K562 (cell line): Measurements from ENCODE around the gene ANK3. TPM values are rescaled to one million over a fixed set of nuclear protein-coding genes. Genes with fewer than 3 reads are reported as not detected.

Experiments used
- ATAC-seq: fragments of 200-7000 bp; cut with Tn5 transposase; 3 replicates; pipeline ENCODE4 v1.9.1; 2020; ENCODE audit warnings: moderate library complexity
- BruUV-seq: library from RNA; stranded (reverse); fragments of 400-500 nt; replicated peaks from 2 replicates; lab custom pipeline; 2021; lab: Mats Ljungman, UMichigan
- CTCF ChIA-PET: fragments of 300-600 bp; formaldehyde crosslinking; extraction: SDS; loops from one replicate; lab custom pipeline; 2021; ENCODE audit warnings: low intra/inter-chr PET ratio; lab: Yijun Ruan, JAX
- POLR2A ChIA-PET: fragments of 300-600, 350-650 bp; sonication (Branson Sonifier 250); formaldehyde crosslinking; extraction: SDS; loops from one replicate; lab custom pipeline; 2021; ENCODE audit warnings: antibody characterized with exemption, inconsistent platforms; lab: Yijun Ruan, JAX
- DNase-seq, 4 experiments: peaks; one replicate each; pipeline versions ENCODE4 v3.0.0 to v3.0.0-alpha.2; 2011 to 2018; ENCODE audit warnings: low spot score in 3 of 4, mixed read lengths in 3 of 4; ENCODE audit errors: extremely low read depth in 1 of 4
- FAIRE-seq: peaks from 2 replicates; lab custom pipeline; 2011; peaks lifted over from hg19 to GRCh38; lab: Jason Lieb, UNC
- H2AFZ ChIP-seq: 2 replicates; pipeline ENCODE4 v1.6.0; 2011; ENCODE audit warnings: low read depth, low read length, control low read depth, inconsistent platforms
- H3K27ac ChIP-seq: fragments of 200-600 bp; 3 replicates; pipeline ENCODE4 v1.8.0; 2011; ENCODE audit warnings: low read depth, mild to moderate bottlenecking, control low read depth, inconsistent platforms, low read length, moderate library complexity, mixed read lengths; ENCODE audit errors: extremely low read depth
- H3K27me3 ChIP-seq, 2 experiments: fragments of 300-600 bp in 1 of 2; 2 replicates in 1 of 2; 3 replicates in 1 of 2; pipeline versions ENCODE4 v1.6.0 to v1.8.0; 2011; ENCODE audit warnings: inconsistent platforms in 2 of 2, low read length in 2 of 2, mild to moderate bottlenecking in 1 of 2, mixed read lengths in 1 of 2, moderate library complexity in 1 of 2; ENCODE audit not compliant: control insufficient read depth in 2 of 2, insufficient read depth in 2 of 2
- H3K36me3 ChIP-seq: fragments of 300-600 bp; 3 replicates; pipeline ENCODE4 v1.8.0; 2011; ENCODE audit warnings: mild to moderate bottlenecking, low read length, inconsistent platforms; ENCODE audit not compliant: control insufficient read depth, insufficient read depth
- H3K4me1 ChIP-seq, 2 experiments: fragments of 200-600 bp in 1 of 2; replicated peaks in 1 of 2; 2 replicates in 1 of 2; 3 replicates in 1 of 2; pipeline versions ENCODE4 v1.5.1 to v1.8.0; 2011; ENCODE audit warnings: inconsistent platforms in 2 of 2, low read length in 2 of 2, mild to moderate bottlenecking in 1 of 2, mixed read lengths in 1 of 2, moderate library complexity in 1 of 2; ENCODE audit not compliant: control insufficient read depth in 2 of 2, insufficient read depth in 2 of 2
- H3K4me2 ChIP-seq: 2 replicates; pipeline ENCODE4 v1.6.1; 2011; ENCODE audit warnings: low read length, control low read depth, inconsistent platforms, mixed read lengths; ENCODE audit not compliant: insufficient read depth
- H3K4me3 ChIP-seq: fragments of 200-600 bp; sonication (generic), shearing (Covaris generic); 2 replicates; pipeline ENCODE4 v1.5.1; 2016; ENCODE audit warnings: control low read depth, inconsistent platforms
- H3K79me2 ChIP-seq: fragments of 200-600 bp; 3 replicates; pipeline ENCODE4 v1.8.0; 2011; ENCODE audit warnings: low read length, inconsistent platforms; ENCODE audit not compliant: control insufficient read depth, insufficient read depth
- H3K9ac ChIP-seq, 2 experiments: 2 replicates each; pipeline versions ENCODE4 v1.6.0 to v1.6.1; 2011; ENCODE audit warnings: low read depth in 2 of 2, low read length in 2 of 2, control low read depth in 1 of 2, inconsistent platforms in 1 of 2, mild to moderate bottlenecking in 1 of 2, mixed read lengths in 1 of 2; ENCODE audit not compliant: insufficient read depth in 1 of 2
- H3K9me1 ChIP-seq: one replicate; pipeline ENCODE4 v1.6.0; 2011; ENCODE audit warnings: inconsistent platforms, mild to moderate bottlenecking, low read length, moderate library complexity; ENCODE audit not compliant: control insufficient read depth, insufficient read depth
- H3K9me3 ChIP-seq: replicated peaks from 2 replicates; pipeline ENCODE4 v1.5.1; 2011; ENCODE audit warnings: low read depth, low read length, inconsistent platforms; ENCODE audit not compliant: control insufficient read depth, insufficient read depth
- H4K20me1 ChIP-seq: replicated peaks from 2 replicates; pipeline ENCODE4 v1.6.1; 2011; ENCODE audit warnings: low read length, inconsistent platforms, mixed read lengths; ENCODE audit not compliant: control insufficient read depth, insufficient read depth
- CBFA2T2 ChIP-seq: fragments of 450-650 bp; conservative IDR thresholded peaks from 2 replicates; pipeline ENCODE4 v1.6.1; 2017; ENCODE audit warnings: mild to moderate bottlenecking
- MAFF ChIP-seq: IDR thresholded peaks from 2 replicates; pipeline ENCODE4 v1.6.1; 2012; ENCODE audit warnings: low read length, improper control_type of control experiment
- MEIS2 ChIP-seq: fragments of 450-650 bp; IDR thresholded peaks from 2 replicates; pipeline ENCODE4 v1.6.1; 2014; ENCODE audit warnings: mild to moderate bottlenecking; ENCODE audit not compliant: partially characterized antibody
- NCOA2 ChIP-seq, 2 experiments: fragments of 450-650 bp; IDR thresholded peaks; 2 replicates each; pipeline ENCODE4 v1.6.1; 2018; ENCODE audit warnings: mild to moderate bottlenecking in 2 of 2, moderate library complexity in 1 of 2; ENCODE audit not compliant: partially characterized antibody in 2 of 2
- NFYB ChIP-seq: IDR thresholded peaks from 2 replicates; pipeline ENCODE4 v1.6.1; 2011; ENCODE audit warnings: mild to moderate bottlenecking, moderate library complexity; ENCODE audit not compliant: insufficient read length; ENCODE audit errors: extremely low read depth
- NRF1 ChIP-seq, 2 experiments: fragments of 450-650 bp; IDR thresholded peaks in 1 of 2; conservative IDR thresholded peaks in 1 of 2; 2 replicates each; pipeline ENCODE4 v1.6.1; 2014; ENCODE audit warnings: mild to moderate bottlenecking in 2 of 2
- PBX2 ChIP-seq, 2 experiments: IDR thresholded peaks in 1 of 2; conservative IDR thresholded peaks in 1 of 2; 2 replicates each; pipeline ENCODE4 v1.6.1; 2016; ENCODE audit warnings: low read depth in 2 of 2, mild to moderate bottlenecking in 1 of 2, missing compliant biosample characterization in 1 of 2, missing genetic modification characterization in 1 of 2, moderate library complexity in 1 of 2
- RBBP5 ChIP-seq: fragments of 200-600 bp; sonication (generic); IDR thresholded peaks from 2 replicates; pipeline ENCODE4 v1.6.1; 2012; ENCODE audit warnings: borderline replicate concordance, mild to moderate bottlenecking, low read length, control low read depth, inconsistent platforms; ENCODE audit not compliant: insufficient read depth, poor library complexity, severe bottlenecking
- SRSF3 ChIP-seq: fragments of 200-400 bp; formaldehyde crosslinking; IDR thresholded peaks from 2 replicates; pipeline ENCODE4 v1.6.1; 2016; ENCODE audit warnings: mild to moderate bottlenecking, low read length, moderate library complexity; ENCODE audit not compliant: insufficient read depth
- ZKSCAN3 ChIP-seq: fragments of 250-450 bp; sonication (Bioruptor Pico); IDR thresholded peaks from 2 replicates; pipeline ENCODE4 v1.4.0; 2020
- ZNF12 ChIP-seq: sonication (generic); formaldehyde crosslinking; IDR thresholded peaks from 2 replicates; pipeline ENCODE4 v1.4.0; 2020; ENCODE audit warnings: mild to moderate bottlenecking, missing genetic modification reagents
- ZNF143 ChIP-seq: sonication (generic); formaldehyde crosslinking; IDR thresholded peaks from 2 replicates; pipeline ENCODE4 v1.9.0; 2022; ENCODE audit warnings: mild to moderate bottlenecking, missing genetic modification reagents
- ZNF830 ChIP-seq: fragments of 250-450 bp; sonication (Bioruptor Pico); IDR thresholded peaks from 2 replicates; pipeline ENCODE4 v1.5.0; 2021; ENCODE audit warnings: mild to moderate bottlenecking
- WGBS: fragments of 100-300 bp; shearing (Covaris generic); methylation state at CpG from one replicate; pipeline ENCODE4 v1.1.6; 2016; ENCODE audit warnings: low coverage, mixed read lengths; ENCODE audit not compliant: insufficient coverage; ENCODE audit errors: missing lambda C conversion rate; 5-methylcytosine and 5-hydroxymethylcytosine counted together
- in situ Hi-C: fragments of 300-500 bp; cut with MboI; formaldehyde crosslinking; loops from 4 replicates; pipeline ENCODE4 v1.15.0; 2018; ENCODE audit warnings: inconsistent platforms, mixed read lengths
- intact Hi-C: fragments of 100-400 bp; cut with micrococcal nuclease; formaldehyde crosslinking; loops from 2 replicates; pipeline ENCODE4 v1.14.2; 2022
- polyA plus RNA-seq, 8 experiments: library from polyadenylated mRNA; depleted of rRNA in 4 of 8; stranded (reverse) in 5 of 8; unstranded in 3 of 8; fragments of >200 nt; fragmentation: Nextera tagmentation in 2 of 8; fragmentation: Illumina TruSeq in 1 of 8; extraction: Ambion mirVana in 2 of 8; extraction: Trizol in 1 of 8; gene quantifications; 2 replicates each; pipeline versions ENCODE4 v1.2.1 to v1.2.3, GENCODE V29; 2011 to 2014; ENCODE audit warnings: inconsistent platforms in 1 of 8, missing spikeins in 1 of 8
- total RNA-seq, 7 experiments: library from RNA; depleted of rRNA in 6 of 7; stranded (reverse); fragments of >200 nt in 6 of 7; fragmentation: Illumina TruSeq in 2 of 7; extraction: Trizol in 2 of 7; gene quantifications; 2 replicates each; pipeline versions ENCODE4 v1.2.1 to v1.2.3, GENCODE V29; 2011 to 2021; ENCODE audit warnings: low replicate concordance in 1 of 7
- TF ChIP-seq, protein P1 (sequence below): IDR thresholded peaks from 2 replicates; pipeline ENCODE4 v1.6.1; 2011; ENCODE audit warnings: borderline replicate concordance, low read depth, mild to moderate bottlenecking, moderate library complexity, low read length; ENCODE audit not compliant: insufficient read depth, poor library complexity, severe bottlenecking
- TF ChIP-seq, protein P2 (sequence below), 3 experiments: fragments of 200-800 bp in 1 of 3; sonication (Bioruptor generic) in 1 of 3; sonication (generic) in 1 of 3; formaldehyde crosslinking in 1 of 3; IDR thresholded peaks; 2 replicates each; pipeline versions ENCODE4 v1.6.1 to v1.8.0; 2016 to 2022; ENCODE audit warnings: mild to moderate bottlenecking in 2 of 3, missing compliant biosample characterization in 2 of 3, missing genetic modification characterization in 2 of 3, missing genetic modification reagents in 1 of 3

The ANK3 gene
- total and polyA plus RNA-seq, 9 of the 15 experiments (the other 6 are each of a cell fraction or from before 2014, with no cell fraction given): 10.0 to 32.3 (median 17.9) TPM

DNA sequence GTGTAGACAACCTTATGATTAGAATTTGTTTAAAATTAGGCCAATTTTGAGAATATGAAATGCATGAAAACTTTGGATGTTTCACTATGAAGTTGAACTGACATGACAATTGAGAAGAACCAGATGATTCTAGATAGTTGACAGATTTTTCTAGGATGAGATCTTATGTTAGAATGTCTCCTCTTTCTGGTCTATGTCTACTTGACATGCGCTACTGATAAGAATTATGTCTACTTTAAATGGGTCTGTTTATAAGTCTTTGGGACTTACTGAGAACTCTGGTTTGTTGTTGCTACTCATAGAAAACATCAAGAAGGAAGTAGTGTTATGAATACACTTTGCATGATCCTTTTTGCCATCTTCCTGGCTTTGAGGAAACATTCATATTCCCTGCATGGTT lies 255.1 kb downstream of the ANK3 start:
- ChIA-PET POLR2A (no interaction called here), CTCF (no interaction called here)
- H3K36me3 ChIP-seq: no peaks in the 10 kb centered on the region; the same call in 2 of the 3 replicates
- no peaks in the 10 kb centered on the region for H3K27me3 ChIP-seq
- H3K79me2 ChIP-seq: no peaks in the 10 kb centered on the region
- peak overlapping the region; percentile 53; the same call in 2 of the 3 replicates for H3K27ac ChIP-seq
- peak overlapping the region; percentile 40 for H2AFZ ChIP-seq
- peak overlapping the region; percentile 50; the same call in 1 of the 2 replicates for H3K4me2 ChIP-seq
- H3K9me3 ChIP-seq: no peaks in the 10 kb centered on the region
- H3K9me1 ChIP-seq: no peaks in the 10 kb centered on the region
- no peak overlapping the region for H3K9ac ChIP-seq
- DNase-seq (no peak), ATAC-seq (no peak), FAIRE-seq (no peak)
- peaks cover 0 to 45% of the 10 kb centered on the region in 2 experiments; a peak in 4 of 5 replicates for H3K4me1 ChIP-seq
- 55% methylated on average over 1 of the region's 1 CpG for WGBS
- in situ Hi-C loops: no loop called here
- intact Hi-C loops: no loop called here
- H3K4me3 ChIP-seq: no peak overlapping the region
- no peaks in the 10 kb centered on the region for H4K20me1 ChIP-seq
- BruUV-seq: no TSS peak
- peak; percentile 45 for TF ChIP-seq MEIS2
- no peak for TF ChIP-seq PBX2 (CRISPR knock-in tag; IDR thresholded peaks at IDR 0.05; ENCODE audit: low read depth)
- peak; percentile 47; the same call in 1 of the 2 replicates for TF ChIP-seq PBX2 (tag; conservative IDR thresholded peaks at IDR 0.05; ENCODE audit: low read depth)
- TF ChIP-seq, protein P1, sequence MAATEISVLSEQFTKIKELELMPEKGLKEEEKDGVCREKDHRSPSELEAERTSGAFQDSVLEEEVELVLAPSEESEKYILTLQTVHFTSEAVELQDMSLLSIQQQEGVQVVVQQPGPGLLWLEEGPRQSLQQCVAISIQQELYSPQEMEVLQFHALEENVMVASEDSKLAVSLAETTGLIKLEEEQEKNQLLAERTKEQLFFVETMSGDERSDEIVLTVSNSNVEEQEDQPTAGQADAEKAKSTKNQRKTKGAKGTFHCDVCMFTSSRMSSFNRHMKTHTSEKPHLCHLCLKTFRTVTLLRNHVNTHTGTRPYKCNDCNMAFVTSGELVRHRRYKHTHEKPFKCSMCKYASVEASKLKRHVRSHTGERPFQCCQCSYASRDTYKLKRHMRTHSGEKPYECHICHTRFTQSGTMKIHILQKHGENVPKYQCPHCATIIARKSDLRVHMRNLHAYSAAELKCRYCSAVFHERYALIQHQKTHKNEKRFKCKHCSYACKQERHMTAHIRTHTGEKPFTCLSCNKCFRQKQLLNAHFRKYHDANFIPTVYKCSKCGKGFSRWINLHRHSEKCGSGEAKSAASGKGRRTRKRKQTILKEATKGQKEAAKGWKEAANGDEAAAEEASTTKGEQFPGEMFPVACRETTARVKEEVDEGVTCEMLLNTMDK: no peak
- no peak for TF ChIP-seq NFYB
- TF ChIP-seq RBBP5: no peak
- no peak for TF ChIP-seq CBFA2T2
- TF ChIP-seq ZNF143 (CRISPR knock-in tag): no peak
- peak in 1 of 2 experiments; percentile 35; a peak in 2 of 4 replicates for TF ChIP-seq NRF1 (conservative IDR thresholded peaks at IDR 0.05 in 1 of 2, IDR thresholded peaks at IDR 0.05 in 1 of 2)
- no peak for TF ChIP-seq SRSF3
- TF ChIP-seq ZNF830 (CRISPR knock-in tag): no peak
- TF ChIP-seq MAFF: no peak
- no peak for TF ChIP-seq ZNF12 (CRISPR knock-in tag)
- TF ChIP-seq NCOA2 (IDR thresholded peaks at IDR 0.05; ENCODE audit: partially characterized antibody in 2 of 2): no peak
- TF ChIP-seq ZKSCAN3 (CRISPR knock-in tag): no peak
- TF ChIP-seq, protein P2, sequence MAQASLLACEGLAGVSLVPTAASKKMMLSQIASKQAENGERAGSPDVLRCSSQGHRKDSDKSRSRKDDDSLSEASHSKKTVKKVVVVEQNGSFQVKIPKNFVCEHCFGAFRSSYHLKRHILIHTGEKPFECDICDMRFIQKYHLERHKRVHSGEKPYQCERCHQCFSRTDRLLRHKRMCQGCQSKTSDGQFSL (CRISPR knock-in tag; IDR thresholded peaks at IDR 0.05): no peak
- TF ChIP-seq, protein P2 (tag; IDR thresholded peaks at IDR 0.05): 0 out of 4 replicates have a peak, but pooled peaks of 1 of the 2 experiments have one; percentile 57
